SK-N-SH treated with all-trans-retinoic acid at 6 μM for 48 hours (cell line): Measurements from ENCODE around the gene RBM24.

ENCODE experiments used
- ESRRG ChIP-seq: fragments of 250-450 bp; sonication (Bioruptor Pico); IDR thresholded peaks from 2 replicates; pipeline ENCODE4 v1.6.1; 2021; ENCODE audit warnings: mild to moderate bottlenecking
- ISL1 ChIP-seq: fragments of 250-450 bp; sonication (Bioruptor Pico); IDR thresholded peaks from 2 replicates; pipeline ENCODE4 v2.1.2; 2022; ENCODE audit warnings: mild to moderate bottlenecking, moderate library complexity
- RARB ChIP-seq: fragments of 250-450 bp; sonication (Bioruptor Pico); IDR thresholded peaks from 2 replicates; pipeline ENCODE4 v1.8.0; 2021; ENCODE audit warnings: mild to moderate bottlenecking, moderate library complexity
- TOX ChIP-seq: fragments of 250-450 bp; sonication (Bioruptor Pico); IDR thresholded peaks from 2 replicates; pipeline ENCODE4 v1.8.0; 2021; ENCODE audit warnings: mild to moderate bottlenecking, moderate library complexity, borderline replicate concordance
- ZFP30 ChIP-seq: fragments of 450-650 bp; formaldehyde crosslinking; IDR thresholded peaks from 2 replicates; pipeline ENCODE4 v1.5.0; 2022; ENCODE audit warnings: mild to moderate bottlenecking, moderate library complexity
- ZNF565 ChIP-seq: fragments of 450-650 bp; formaldehyde crosslinking; conservative IDR thresholded peaks from 2 replicates; pipeline ENCODE4 v1.5.0; 2020; ENCODE audit warnings: low read depth, mild to moderate bottlenecking, moderate library complexity
- TF ChIP-seq, protein P1 (sequence below): fragments of 250-450 bp; sonication (Bioruptor Pico); IDR thresholded peaks from 2 replicates; pipeline ENCODE4 v1.8.0; 2020; ENCODE audit warnings: mild to moderate bottlenecking, moderate library complexity, borderline replicate concordance

DNA sequence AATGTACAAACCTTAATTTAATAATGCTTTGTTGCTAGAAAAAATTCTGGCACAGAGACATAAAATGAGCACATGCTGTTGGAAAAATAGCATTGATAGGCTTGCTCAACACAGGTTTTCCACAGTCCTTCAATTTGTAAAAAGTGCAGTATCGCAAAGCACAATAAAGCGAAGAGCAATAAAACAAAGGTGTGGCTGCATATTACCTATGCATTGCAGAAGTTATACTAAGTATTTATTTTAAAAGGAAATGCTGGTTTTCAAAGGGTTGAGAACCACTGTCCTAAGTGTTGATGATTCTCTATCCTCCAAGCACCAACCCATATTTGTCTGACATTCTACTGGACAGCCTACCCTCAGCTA lies 58.1 kb downstream of the RBM24 start:
- TF ChIP-seq ZNF565 (CRISPR knock-in tag) (no peak), ISL1 (CRISPR knock-in tag) (no peak), TOX (no peak), ZFP30 (CRISPR knock-in tag) (no peak), RARB (CRISPR knock-in tag) (no peak), ESRRG (CRISPR knock-in tag) (no peak)
- TF ChIP-seq, protein P1, sequence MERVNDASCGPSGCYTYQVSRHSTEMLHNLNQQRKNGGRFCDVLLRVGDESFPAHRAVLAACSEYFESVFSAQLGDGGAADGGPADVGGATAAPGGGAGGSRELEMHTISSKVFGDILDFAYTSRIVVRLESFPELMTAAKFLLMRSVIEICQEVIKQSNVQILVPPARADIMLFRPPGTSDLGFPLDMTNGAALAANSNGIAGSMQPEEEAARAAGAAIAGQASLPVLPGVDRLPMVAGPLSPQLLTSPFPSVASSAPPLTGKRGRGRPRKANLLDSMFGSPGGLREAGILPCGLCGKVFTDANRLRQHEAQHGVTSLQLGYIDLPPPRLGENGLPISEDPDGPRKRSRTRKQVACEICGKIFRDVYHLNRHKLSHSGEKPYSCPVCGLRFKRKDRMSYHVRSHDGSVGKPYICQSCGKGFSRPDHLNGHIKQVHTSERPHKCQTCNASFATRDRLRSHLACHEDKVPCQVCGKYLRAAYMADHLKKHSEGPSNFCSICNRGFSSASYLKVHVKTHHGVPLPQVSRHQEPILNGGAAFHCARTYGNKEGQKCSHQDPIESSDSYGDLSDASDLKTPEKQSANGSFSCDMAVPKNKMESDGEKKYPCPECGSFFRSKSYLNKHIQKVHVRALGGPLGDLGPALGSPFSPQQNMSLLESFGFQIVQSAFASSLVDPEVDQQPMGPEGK: no peak
